Hepatocyte (in vitro differentiated cells): ENCODE results near the gene PDE8B.
"Not testable (repeated sequence)": the region's sequence is repeated elsewhere in the genome, so short reads cannot be mapped to it uniquely, and the experiment has no call there.

Experiments
- CTCF ChIP-seq: fragments of 200-600 bp; sonication (generic); IDR thresholded peaks from 2 replicates; pipeline ENCODE4 v1.5.1; 2016; ENCODE audit warnings: antibody characterized with exemption, mild to moderate bottlenecking; ENCODE audit not compliant: poor library complexity
- EZH2 ChIP-seq: fragments of 200-600 bp; sonication (generic); IDR thresholded peaks from 2 replicates; pipeline ENCODE4 v1.6.1; 2016; ENCODE audit warnings: antibody characterized with exemption, mild to moderate bottlenecking, borderline replicate concordance

GRCh38 chr5:77468875-77469274 is 258.4 kb downstream of the PDE8B start:
- TF ChIP-seq CTCF, EZH2: not testable (repeated sequence)
